Parathyroid adenoma (tissue), 2 donors: Measurements from ENCODE around the gene IFT57.
A peak's percentile ranks its signal among the peaks of the same experiment; 100 is the strongest.

ENCODE experiments used
- H2AFZ ChIP-seq: fragments of 300-600 bp; sonication (generic); one replicate; pipeline ENCODE4 v1.7.0; 2017; ENCODE audit warnings: antibody characterized with exemption, mild to moderate bottlenecking
- H3K27ac ChIP-seq: fragments of 300-600 bp; sonication (generic); one replicate; pipeline ENCODE4 v1.7.0; 2017
- H3K27me3 ChIP-seq: fragments of 300-600 bp; sonication (generic); one replicate; pipeline ENCODE4 v1.7.0; 2017; ENCODE audit warnings: low read length; ENCODE audit not compliant: control insufficient read depth, insufficient read depth
- H3K36me3 ChIP-seq: fragments of 300-600 bp; sonication (generic); one replicate; pipeline ENCODE4 v1.7.0; 2017; ENCODE audit warnings: low read length; ENCODE audit not compliant: control insufficient read depth, insufficient read depth
- H3K4me1 ChIP-seq: fragments of 300-600 bp; sonication (generic); one replicate; pipeline ENCODE4 v1.7.0; 2017; ENCODE audit warnings: control low read depth
- H3K4me2 ChIP-seq: fragments of 300-600 bp; sonication (generic); one replicate; pipeline ENCODE4 v1.7.0; 2017; ENCODE audit warnings: low read length
- H3K4me3 ChIP-seq: fragments of 300-600 bp; sonication (generic); one replicate; pipeline ENCODE4 v1.7.0; 2017; ENCODE audit warnings: low read depth, low read length
- H3K79me2 ChIP-seq: fragments of 300-600 bp; sonication (generic); one replicate; pipeline ENCODE4 v1.7.0; 2017; ENCODE audit warnings: control low read depth
- H3K9ac ChIP-seq: fragments of 300-600 bp; sonication (generic); one replicate; pipeline ENCODE4 v1.7.0; 2017; ENCODE audit warnings: mild to moderate bottlenecking
- H3K9me3 ChIP-seq: fragments of 300-600 bp; sonication (generic); one replicate; pipeline ENCODE4 v1.7.0; 2017; ENCODE audit warnings: low read length; ENCODE audit not compliant: control insufficient read depth
- CTCF ChIP-seq: fragments of 300-600 bp; sonication (generic); IDR thresholded peaks from one replicate; pipeline ENCODE4 v1.7.0; 2017; ENCODE audit warnings: antibody characterized with exemption, mild to moderate bottlenecking
- donor health status: primary hyperparathyroidism.

Gene IFT57

DNA sequence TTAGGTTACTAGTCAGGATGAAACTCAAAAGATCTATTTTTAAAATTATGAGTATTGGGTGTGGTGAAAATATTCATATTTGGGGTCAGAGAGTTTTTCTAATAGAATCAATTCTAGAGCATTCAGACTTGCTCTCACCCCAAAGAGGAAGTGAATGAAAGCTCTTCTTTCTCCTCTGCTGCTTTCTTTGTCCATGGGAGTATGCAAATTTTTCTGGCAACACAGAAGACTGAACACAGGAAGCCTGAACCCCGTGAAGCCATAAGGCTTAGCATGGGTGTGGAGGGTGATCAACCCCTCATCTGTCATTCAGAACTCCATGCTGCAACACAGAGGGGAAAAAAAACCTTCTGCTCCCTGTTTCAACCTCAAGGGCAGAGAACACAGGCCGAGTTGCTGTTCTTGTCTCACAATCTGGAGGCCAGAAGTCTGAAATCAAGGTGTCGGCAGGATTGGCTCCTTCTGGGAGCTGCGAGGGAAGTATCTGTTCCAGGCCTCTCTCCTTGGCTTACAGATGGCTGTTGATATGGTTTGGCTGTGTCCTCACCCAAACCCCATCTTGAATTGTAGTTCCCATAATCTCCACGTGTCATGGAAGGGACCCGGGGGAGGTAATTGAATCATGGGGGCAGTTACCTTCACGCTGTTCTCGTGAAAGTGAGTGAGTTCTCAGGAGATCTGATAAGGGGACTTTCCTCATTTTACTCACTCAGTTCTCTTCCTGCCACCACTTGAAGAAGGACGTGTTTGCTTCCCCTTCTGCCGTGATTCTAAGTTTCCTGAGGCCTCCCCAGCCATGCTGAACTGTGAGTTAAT, 97.7 kb downstream of the IFT57 start:
- Histone ChIP-seq H3K27ac (no peak overlapping the region), H3K4me3 (no peak overlapping the region), H3K79me2 (no peaks in the 10 kb centered on the region), H3K4me2 (no peak overlapping the region), H2AFZ (peak overlapping the region; percentile 59), H3K9ac (no peak overlapping the region), H3K4me1 (no peaks in the 10 kb centered on the region), H3K36me3 (no peaks in the 10 kb centered on the region), H3K9me3 (no peaks in the 10 kb centered on the region), H3K27me3 (no peaks in the 10 kb centered on the region)
- no peak for TF ChIP-seq CTCF

DNA sequence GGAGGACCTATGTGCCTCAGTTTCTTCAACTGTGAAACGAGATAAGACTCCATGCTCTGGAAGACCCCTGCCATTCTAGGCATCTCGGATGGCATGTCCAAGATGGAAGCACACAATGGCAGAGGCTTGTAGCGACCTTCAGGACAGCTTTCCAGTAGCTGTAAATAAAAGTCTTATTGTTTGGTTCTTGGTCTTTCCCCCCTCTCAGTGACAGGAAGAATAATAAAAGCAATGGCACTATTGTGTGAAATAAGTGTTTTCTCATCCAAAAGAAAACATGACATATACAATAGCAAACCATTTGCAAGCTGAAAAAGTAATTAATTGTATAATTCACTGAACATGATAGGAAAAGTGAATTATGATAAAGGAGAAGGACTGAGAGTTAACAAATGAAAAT, 98.9 kb downstream of the IFT57 start:
- Histone ChIP-seq H3K9me3 (no peaks in the 10 kb centered on the region), H3K36me3 (no peaks in the 10 kb centered on the region), H3K4me1 (no peaks in the 10 kb centered on the region), H3K79me2 (no peaks in the 10 kb centered on the region), H2AFZ (no peak overlapping the region), H3K27me3 (no peaks in the 10 kb centered on the region), H3K4me2 (no peak overlapping the region), H3K27ac (no peak overlapping the region), H3K9ac (no peak overlapping the region), H3K4me3 (no peak overlapping the region)
- no peak for TF ChIP-seq CTCF

- no peaks in the 10 kb centered on the region for H3K36me3 ChIP-seq
- no peaks in the 10 kb centered on the region for H3K4me1 ChIP-seq
- H3K4me2 ChIP-seq: no peak overlapping the region
- H2AFZ ChIP-seq: no peak overlapping the region
- no peaks in the 10 kb centered on the region for H3K9me3 ChIP-seq
- TF ChIP-seq CTCF: no peak
- no peak overlapping the region for H3K27ac ChIP-seq
- H3K9ac ChIP-seq: no peak overlapping the region
- no peaks in the 10 kb centered on the region for H3K27me3 ChIP-seq
- H3K79me2 ChIP-seq: no peaks in the 10 kb centered on the region
- H3K4me3 ChIP-seq: no peak overlapping the region
Measured at GRCh38 chr3:108122276-108122675, 99.9 kb downstream of the IFT57 start.

DNA sequence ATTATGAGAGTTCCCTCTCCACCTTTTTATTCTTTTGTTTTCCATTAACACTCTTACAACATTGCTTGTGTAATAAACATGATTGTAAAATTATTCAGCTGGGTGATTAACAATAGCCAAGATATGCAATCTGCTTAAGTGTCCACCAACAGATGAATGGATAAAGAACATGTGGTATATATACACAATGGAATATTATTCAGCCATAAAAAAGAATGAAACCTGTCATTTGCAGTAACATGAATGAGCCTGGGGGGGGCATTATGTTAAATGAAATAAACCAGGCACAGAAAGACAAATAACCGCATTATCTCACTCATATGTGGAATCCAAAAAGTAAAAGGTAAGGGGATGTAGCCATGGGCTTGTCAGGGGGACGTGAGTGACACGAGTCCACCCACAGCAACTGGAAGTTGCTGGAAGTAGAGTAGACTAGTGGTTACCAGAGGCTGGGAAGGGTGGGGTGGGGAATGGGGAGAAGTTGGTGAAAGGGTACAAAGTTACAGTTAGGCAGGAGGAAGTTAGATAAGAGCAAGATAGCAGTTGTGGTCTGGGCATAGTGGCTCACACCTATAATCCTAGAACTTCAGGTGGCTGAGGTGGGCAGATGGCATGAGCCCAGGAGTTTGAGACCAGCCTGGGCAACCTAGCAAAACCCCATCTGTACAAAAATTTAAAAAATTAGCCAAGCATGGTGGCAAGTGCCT, 102.7 kb downstream of the IFT57 start:
- Histone ChIP-seq H2AFZ (no peak overlapping the region), H3K9me3 (no peaks in the 10 kb centered on the region), H3K27me3 (no peaks in the 10 kb centered on the region), H3K4me3 (no peak overlapping the region), H3K4me1 (no peaks in the 10 kb centered on the region), H3K4me2 (no peak overlapping the region), H3K79me2 (no peaks in the 10 kb centered on the region), H3K36me3 (no peaks in the 10 kb centered on the region), H3K9ac (no peak overlapping the region), H3K27ac (no peak overlapping the region)
- TF ChIP-seq CTCF: no peak
